HG02610 (cell line): ENCODE data around the gene APCDD1.

Experiments used
- ATAC-seq: cut with Tn5 transposase; IDR thresholded peaks from one replicate; pipeline ENCODE4 v1.9.1; 2021; ENCODE audit warnings: mild to moderate bottlenecking, moderate library complexity; ENCODE audit not compliant: unreplicated experiment

The APCDD1 gene

GRCh38 chr18:10430677-10431076, 23.8 kb upstream of the APCDD1 start:
- ATAC-seq, result no peak

DNA sequence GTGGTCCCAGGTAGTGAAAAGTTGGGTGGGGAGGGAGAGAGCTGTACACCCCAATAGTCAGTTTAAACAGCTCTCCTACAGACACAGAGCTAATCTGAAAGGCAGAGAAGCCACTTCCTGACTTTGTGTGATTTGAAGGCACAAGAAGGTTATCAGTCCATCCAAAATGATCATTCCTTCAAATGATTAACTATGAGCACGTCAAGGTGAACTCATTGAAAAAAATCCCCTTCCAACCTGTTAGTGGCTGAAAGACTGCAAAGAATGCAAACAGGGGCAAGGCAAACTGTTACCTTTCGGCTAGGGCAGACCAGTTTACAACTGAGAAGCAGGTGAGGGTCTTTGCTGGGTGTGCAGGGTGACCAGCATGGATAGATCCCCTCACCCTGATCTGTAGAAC, 22.8 kb upstream of the APCDD1 start:
- ATAC-seq, result no peak

DNA sequence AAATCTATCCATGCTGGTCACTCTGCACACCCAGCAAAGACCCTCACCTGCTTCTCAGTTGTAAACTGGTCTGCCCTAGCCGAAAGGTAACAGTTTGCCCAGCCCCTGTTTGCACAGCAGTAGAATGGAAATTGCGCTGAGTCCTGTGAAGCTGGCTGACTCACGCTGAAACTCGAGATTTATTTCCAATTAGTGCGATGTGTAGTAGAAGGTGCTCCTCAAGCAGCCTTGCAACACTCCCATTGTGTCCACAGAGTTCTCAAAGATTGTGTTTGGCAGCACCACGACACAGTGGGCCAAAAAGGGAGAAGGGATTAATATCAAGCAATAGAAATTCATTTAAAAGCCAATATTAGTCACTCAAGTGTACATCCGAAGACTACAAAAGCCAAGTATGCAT, 21.7 kb upstream of the APCDD1 start:
- no peak for ATAC-seq

DNA sequence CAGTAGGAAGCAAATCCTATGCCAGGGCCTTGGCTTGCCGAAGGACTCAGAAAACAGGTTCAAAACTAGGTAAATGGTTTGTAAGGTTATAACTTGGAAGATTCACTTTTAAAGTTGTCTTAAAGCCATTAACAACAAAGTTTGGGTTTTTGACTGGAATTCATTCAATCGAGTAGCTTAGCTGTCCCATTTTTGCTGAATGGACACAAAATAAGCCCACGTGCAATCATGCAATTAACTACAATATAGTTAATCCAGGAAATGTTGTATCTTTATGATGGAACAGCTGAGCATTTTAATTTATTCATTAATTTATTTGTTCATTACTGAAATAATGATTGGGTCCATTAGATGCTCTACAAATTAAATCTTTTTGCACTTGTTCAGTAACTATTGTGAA, 18.3 kb upstream of the APCDD1 start:
- ATAC-seq, result no peak

DNA sequence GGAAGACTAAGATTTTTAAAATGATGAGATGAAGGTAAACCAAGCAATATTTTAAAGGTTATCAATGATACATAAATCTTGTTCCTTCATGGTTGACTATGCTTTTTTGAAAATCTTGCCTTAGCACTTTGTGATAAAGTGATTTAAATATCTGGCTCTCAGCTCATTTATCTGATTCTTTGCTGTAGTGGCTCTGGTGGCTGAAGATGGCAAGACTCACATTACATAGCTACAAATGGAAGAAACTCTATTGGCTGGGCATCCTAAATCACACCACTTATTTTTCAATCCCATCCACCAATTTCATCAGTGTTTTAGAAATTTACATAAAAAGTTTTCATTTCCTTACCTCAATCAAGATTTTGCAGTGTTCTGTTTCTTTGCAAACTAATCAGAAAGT, 16.6 kb upstream of the APCDD1 start:
- ATAC-seq, result no peak

GRCh38 chr18:10439898-10440297, 14.5 kb upstream of the APCDD1 start:
- no peak for ATAC-seq

DNA sequence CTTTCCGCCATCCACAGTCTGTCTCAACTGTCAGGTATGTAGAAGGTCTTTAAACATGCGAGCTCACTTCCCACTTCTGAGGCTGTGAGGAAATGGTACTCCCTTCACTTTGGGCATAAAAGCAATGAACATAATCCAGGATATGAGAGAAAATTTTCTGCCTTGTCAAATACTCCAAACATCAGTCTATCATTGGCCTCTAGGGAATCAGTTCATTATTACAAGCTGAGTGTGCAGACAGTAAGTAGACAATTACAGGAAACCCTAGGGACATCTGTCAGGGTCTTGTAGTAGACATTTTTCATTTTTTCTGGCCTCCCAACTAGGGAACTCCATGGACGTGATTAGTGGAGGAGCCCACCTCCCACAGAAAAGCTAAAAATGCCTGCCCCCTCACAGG, 13.6 kb upstream of the APCDD1 start:
- no peak for ATAC-seq

DNA sequence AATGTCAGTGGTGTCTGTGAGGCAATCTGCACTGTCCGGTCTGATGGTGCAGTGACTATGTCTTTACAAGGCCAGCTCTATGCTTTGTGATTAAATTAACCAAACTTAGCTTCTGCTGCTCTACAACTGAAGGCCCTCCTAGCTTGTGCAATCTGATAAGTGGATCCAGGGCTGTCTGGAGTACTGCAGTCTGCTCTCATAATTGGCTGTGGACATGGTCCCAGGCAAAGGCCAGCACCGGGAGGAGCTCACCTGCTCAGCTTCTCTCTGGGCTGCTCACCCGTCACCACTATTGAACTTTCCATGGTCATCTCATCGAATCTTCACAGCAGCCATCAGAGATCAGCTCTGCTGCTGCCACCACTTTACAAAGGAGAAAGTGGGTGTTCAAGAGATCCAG, 13.0 kb upstream of the APCDD1 start:
- ATAC-seq, result no peak

DNA sequence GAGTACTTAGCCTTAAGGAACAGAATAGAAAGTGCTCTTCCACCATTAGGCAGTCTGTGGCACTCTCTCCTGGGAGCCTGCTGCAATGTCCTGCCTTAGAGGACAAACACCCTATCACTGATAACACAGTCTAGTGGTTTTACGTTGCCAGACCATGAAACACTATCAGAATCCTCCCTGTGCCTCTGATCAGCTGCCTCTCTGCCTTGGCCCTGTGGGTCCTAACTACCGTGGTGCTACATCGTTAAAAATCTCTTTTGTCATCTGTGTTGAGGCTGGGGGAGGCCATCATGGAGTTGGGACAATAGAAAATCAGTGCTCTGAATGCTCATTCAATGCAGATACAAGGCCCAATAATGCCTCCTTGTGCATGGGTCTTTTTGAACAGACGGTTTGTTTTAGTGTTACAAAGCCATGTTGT, 11.9 kb upstream of the APCDD1 start:
- ATAC-seq, result no peak

GRCh38 chr18:10443001-10443400, 11.4 kb upstream of the APCDD1 start:
- no peak for ATAC-seq

DNA sequence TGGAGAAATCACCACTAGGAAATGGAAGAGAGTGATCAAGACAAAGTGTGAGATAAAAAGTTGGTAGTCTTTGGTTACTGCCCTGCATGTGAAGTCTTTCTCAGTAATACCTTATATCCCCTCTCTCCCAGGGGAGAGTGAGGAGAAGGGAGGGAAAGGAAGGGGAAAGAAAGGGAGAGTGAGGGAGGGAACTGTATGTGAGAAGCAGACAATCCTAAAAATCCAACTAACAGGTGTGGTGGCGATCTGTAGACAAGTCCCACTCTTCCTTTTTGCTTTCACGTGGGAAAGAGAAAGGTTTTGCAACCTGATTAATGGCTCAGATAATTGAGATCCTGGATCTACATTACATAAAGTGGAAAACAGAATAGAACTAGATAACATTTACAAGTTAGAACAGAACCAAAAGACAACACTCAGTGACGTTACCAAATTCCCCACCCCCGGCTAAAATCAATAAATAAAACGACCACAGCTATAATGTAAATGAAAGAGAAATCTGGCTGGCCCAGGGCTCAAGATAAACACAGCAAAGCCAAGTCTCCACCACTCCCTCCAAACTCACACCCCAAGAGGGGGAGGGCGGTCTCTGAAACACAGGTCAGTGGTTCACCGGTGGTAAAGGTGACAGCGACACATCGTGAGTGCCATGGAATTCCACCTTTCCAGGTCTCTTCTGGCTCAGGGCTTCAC, 10.0 kb upstream of the APCDD1 start:
- no peak for ATAC-seq

GRCh38 chr18:10449396-10449795, 5.0 kb upstream of the APCDD1 start:
- no peak for ATAC-seq

DNA sequence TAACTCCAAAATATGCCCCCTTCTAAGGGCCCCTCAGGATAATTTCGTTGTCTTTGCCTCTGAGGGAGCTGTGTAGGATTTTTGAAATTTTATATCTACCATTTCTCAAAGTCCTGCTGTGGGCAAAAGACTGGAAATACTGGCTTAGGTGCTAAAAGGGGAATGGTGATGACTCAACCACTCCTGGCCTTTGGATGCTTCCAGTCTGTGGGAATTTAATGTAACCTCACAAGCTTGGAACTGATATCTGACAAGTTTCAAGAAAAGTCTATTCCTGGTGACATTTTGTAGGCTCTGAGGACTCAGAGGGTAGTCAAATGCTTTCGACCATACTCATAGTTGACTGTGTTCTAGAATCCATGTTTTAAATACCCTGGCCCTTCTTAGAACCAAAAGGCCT, 3.4 kb upstream of the APCDD1 start:
- no peak for ATAC-seq

DNA sequence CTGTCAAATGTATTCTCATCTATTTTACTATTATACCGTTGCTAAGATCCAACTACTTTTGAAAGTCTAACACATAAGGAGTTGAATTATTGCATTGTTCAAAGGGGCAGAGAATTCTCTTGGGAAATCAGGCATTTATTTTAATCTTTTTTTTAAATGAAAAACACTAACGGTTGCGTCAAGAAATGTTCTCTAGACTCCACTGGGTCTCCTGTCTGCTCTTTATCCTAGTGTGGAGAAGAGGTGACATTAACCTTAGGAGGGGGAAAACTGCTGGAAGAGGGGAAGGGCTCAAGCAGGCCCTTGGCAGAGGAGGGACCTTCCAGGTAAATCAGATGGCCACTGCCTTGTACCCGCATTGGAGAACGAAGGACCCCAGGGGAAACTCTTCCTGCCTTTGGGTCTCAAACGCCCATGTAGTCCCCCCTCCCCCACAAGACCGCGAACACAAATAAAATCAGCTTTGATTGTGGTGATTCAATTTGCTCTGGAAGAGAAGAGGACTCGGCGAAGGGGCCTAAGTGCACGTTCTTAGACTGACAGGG, 1.1 kb upstream of the APCDD1 start:
- ATAC-seq, result no peak

GRCh38 chr18:10454681-10455557, 484 bp downstream of the APCDD1 start:
- no peak for ATAC-seq

- ATAC-seq, result no peak
Observed at GRCh38 chr18:10455726-10456453, 1.5 kb downstream of the APCDD1 start.

DNA sequence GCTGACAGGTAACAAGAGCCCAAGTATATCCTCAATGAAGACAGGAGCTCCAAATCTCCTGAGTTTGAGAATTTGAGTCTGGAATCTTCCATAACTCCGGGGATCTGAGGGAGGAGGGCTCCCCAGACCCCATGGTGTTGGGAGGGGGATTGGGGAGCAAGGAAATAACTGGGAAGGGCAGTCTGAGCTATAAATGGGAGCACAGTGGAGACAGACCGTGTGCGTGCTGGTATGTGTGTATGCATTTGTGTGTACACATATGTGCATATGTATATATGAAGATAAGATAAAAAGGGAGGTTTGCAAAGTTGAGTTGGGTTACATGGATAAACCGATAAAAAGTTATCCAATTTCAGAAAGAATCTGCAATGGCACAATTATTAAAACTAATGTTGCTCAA, 2.3 kb downstream of the APCDD1 start:
- ATAC-seq, result no peak

DNA sequence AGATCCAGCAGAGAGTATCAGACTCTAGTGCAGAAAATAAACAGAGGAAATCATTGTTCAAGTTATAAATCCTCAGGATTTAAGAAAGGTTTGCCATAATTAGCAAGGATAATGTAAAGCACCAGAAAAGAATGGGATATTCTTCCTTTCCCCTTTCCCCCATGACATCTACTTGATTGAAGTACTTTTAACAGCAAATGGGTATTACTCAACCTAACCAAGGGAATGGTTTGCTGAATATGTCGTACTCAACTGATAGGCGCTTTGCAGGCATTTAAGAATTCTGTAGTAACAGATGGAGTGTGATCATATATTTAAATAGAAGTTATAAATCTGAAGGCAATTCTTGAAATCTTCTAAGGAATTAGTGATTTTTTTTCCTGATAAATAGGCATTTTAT, 2.7 kb downstream of the APCDD1 start:
- no peak for ATAC-seq

DNA sequence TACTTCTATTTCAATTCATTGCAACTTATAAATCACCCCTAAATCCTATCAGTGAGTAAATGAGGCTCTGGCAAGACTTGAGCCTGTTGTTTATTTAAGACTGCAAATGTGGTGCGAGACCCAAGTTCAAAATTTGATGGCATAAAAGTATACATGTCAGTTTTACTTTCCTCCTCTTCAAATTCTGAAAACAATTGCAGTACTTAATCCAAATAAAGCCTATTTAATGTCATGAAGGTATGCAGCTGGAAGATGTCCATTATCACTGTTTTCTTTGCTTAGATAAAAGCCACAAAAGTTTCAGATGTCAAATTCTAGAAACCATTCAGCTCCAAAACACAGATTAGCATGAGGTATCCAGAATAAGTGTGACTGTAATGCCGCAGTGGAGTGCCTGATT, 3.3 kb downstream of the APCDD1 start:
- no peak for ATAC-seq

DNA sequence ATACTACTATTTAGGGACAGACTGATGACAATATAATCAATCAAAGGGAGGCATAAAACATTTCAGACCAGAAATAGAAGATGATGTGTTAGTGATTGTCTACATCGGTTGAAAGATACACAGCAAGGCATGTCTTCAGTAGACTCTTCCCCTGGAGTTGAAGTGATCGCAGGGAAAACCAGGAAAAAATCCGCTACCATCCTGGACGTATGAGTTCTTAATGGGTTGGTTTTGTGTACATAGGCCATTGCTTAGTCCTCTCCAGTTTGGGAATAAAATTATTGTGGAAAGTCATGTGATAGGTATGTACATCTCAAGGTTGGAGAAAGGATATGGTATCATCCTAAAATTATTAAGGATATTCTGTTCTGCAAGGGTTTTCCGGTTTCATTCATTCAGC, 4.3 kb downstream of the APCDD1 start:
- ATAC-seq, result no peak

- ATAC-seq, result no peak
Observed at GRCh38 chr18:10459587-10459986, 5.2 kb downstream of the APCDD1 start.
